Measurements from ENCODE around the gene BEND6.

The BEND6 gene

DNA sequence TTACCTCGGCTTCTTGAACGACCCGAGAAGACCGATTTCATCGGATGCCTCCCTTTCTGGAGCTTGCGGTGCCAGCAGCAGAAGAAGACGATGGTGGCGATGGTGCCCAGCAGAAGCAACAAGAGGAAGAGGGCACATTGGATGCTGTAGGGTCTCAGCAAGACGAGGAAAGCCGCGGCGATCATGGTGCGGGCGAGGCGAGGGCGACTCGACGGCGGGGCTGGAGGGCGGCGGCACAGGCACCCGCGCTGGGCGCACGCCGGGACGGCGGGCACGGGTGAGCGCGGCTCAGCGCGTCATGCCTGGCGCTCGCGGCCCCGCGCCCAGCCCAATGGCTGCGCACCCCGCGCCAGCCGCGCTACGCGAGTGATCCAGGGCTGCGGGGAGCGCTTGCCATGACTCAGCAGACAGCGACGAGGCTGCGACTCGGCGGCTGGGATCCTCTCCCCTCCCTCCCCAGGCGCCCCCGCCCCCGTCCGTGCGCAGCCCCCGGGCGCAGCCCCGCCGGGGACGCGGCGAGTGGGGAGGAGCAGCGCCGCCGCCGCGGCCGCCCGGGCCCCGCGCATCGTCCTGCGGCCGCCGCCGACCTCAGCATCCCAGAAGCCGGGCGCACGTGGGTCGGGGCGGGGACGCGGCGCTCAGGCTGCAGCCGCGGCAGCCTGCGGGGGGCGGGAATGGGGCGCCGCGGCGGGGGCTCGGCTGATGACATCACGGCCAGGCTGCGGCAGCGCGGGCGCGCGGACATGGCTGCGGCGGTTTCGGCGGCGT, at the start of gene BEND6:
BEND6 (plus strand) TSS at position 705 of the 768 bp plus-strand sequence. CDS start 26,704 bp downstream, outside the sequence.
- DNase-seq: no peak

- no peak for DNase-seq
Measured at GRCh38 chr6:56905378-56905777, 49.5 kb upstream of the BEND6 start.

GRCh38 chr6:56906752-56907151, 48.2 kb upstream of the BEND6 start:
- DNase-seq: no peak

GRCh38 chr6:56909115-56909907, 45.6 kb upstream of the BEND6 start:
- no peak for DNase-seq

DNA sequence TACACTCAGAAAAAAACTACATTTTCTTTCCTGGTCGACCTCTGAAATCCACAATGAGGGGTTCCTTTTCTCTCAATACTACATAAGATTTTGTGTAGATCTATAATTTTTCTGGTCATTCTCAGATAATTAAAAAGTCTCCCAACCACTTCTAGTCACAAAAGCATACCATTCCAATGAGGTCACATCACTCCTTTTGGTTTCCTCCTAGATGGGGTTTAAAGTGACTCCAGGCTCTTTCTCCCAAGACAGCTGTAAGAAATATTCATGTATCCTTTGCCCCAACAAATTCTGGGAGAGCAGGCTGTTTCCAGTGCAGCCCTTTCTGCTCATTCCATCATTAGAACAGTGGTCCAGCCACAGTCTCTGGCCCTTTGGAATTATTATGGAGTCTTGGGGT, 43.1 kb upstream of the BEND6 start:
- DNase-seq: no peak

DNA sequence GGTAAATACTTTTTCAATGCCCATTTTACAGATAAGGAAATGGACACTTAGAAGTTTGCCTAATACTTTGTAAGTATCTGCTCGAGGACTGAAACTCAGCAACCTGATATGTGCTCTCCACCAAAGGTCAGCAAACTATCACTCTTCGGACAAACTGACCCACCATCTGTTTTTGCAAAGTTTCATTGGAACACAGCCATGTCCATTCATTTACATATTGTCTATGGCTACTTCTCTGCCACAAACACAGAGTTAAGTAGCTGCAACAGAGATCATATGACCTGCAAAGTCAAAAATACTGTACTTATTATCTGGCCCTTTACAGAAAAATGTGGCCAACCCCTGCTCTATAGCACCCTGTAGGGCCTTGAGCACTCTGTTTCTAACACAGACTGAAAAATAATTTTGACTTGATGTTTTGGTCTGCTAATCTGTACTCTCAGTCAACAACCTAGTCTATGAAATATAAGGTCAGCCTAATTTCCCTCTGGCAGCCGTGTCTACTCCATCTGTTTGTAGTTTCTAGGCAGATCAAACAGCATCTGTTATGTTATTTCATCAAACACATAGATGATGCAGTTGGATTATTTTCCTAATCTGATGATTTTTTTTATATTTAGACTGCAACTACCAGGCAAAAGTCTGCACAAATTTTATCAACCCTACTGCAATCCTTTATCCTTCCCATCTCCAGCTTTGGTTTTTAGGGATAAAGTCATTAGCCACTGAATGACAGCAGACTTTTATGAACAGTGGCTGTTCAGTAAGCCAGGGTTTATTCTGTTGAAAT, 41.4 kb upstream of the BEND6 start:
- no peak for DNase-seq

- no peak for DNase-seq
Measured at GRCh38 chr6:56914798-56915658, 39.9 kb upstream of the BEND6 start.

- DNase-seq: no peak
Measured at GRCh38 chr6:56915832-56916231, 39.1 kb upstream of the BEND6 start.

DNA sequence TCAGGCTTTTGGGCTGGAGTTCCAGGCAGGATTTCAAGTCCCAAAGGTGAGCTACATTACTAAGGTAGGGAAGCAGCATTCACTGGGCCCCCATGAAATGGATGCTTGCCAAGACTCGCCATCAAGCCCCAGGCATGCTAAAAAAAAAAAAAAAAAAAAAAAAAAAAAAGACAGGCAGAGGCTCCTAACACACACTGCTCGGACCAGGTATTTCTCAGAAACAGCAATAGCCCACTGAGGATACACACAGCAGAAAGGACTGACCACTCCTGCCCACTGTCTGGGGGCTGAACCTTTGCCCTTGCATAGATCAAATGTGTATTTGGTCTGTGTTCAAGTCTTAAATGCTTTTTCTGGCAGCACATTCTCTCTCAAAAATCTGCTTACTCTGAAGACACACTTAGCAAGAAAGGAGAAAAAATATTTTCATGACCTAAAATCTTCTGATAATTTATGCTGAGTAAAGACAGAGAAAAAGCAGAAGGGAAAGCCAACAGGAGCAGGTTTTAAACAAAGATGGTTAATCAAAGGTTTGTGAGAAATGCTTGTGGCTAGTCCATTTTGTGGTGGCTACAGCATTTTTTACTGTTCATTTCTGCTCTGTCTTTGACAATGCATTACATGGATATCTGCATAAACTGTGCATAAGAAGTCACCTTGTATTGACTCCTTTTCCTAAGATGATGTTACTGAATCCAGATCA, 37.9 kb upstream of the BEND6 start:
- DNase-seq: no peak

DNA sequence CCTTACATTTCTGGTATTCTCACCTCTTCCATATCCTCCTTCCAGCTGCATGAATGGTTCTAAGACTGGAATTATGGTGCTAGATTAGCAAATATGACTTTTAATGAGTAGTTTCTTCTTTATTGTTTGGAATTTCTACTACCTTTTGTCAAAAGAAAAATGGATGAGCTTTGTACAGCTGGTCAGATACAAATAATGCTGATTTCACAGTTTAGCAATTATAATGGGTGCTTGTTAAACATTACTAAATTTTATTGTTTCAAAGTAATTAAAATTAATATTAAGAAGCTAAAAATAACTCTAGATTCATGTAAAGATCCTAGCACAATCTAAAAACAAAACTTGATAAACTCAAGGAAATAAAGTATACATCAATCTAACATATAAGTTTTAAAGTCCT, 32.3 kb upstream of the BEND6 start:
- no peak for DNase-seq

- DNase-seq: no peak
Measured at GRCh38 chr6:56923565-56923964, 31.3 kb upstream of the BEND6 start.

GRCh38 chr6:56927538-56928453, 27.1 kb upstream of the BEND6 start:
- DNase-seq: no peak

DNA sequence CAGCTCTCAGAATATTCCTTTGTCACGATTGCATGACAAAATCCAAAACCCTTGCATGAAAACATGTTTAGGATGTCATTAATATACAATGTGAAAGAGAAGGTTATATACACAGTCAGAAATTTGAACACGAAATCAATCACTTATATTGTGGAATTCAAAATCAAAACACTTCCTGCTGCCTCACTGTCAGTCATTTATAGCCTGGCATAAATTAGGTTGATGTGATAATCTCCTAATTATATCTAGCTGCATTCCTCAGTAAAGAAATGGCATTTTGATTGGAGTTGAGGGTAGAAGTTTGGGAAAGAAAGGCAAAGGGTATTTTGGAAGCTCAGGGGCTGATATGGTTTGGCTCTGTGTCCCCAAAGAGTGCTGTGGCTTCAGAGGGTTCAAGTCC, 24.1 kb upstream of the BEND6 start:
- no peak for DNase-seq

DNA sequence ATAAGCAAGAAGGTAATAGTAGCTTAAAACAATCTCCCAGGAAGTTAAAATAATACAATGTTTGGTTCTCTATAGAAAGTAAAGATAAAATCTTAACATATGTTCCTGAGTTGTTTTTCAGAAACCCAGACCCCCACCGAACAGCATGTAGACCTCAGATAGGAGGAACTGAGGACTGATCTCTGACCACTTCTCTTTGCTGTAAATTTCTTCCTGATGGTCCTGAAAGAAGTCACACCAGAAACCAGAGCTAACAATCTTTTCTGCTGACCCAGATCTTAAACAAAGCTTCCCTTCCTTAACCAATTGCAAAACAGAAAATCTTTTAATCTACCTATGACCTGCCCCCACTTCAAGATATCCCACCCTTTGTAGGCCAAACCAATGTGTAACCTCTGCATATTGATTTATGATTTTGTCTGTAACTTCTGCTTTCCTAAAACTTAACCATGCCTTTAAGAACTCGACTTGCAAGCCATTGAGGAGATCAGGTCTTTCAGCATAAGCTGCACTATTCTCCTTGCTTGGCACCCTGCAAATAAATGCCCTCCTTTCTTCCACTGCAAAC, 21.9 kb upstream of the BEND6 start:
- no peak for DNase-seq

- DNase-seq: no peak
Measured at GRCh38 chr6:56933650-56934049, 21.3 kb upstream of the BEND6 start.

DNA sequence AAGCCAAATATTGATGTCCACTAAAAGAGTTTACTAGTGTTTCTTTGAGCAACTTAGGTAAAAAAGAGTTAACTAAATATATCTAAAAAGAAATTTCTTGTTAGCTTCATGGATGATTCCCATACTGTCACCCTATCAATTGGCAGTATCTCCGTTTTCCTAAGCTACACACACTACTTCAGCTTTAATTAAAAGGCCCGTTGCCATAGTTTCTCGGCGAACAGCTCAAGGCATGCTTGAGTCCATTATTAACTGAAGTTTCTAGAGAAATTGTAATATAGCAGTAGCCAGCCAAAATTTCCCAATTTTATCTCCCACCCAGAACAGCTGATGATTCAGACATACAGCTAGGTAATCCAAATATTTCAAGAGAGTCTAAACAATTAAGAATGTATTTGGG, 20.0 kb upstream of the BEND6 start:
- DNase-seq: no peak

DNA sequence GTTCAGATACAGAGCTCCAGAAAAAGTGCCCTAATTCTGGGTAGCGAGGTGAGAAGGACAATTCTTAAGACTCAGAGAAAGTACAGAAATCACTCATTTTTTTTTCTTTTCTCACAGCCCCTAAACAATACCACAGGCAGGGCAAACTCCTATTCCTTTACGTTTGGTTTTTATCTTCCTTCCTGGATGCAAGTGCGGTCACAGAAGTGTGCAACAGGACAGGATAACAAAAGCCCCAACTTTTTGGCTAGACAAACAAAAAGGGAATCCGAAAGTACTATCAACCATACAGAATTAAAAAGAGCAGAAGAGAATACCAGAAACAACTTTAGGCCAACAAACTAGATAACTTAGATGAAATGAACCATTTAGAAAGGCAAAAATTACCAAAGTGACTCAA, 18.4 kb upstream of the BEND6 start:
- DNase-seq: no peak

DNA sequence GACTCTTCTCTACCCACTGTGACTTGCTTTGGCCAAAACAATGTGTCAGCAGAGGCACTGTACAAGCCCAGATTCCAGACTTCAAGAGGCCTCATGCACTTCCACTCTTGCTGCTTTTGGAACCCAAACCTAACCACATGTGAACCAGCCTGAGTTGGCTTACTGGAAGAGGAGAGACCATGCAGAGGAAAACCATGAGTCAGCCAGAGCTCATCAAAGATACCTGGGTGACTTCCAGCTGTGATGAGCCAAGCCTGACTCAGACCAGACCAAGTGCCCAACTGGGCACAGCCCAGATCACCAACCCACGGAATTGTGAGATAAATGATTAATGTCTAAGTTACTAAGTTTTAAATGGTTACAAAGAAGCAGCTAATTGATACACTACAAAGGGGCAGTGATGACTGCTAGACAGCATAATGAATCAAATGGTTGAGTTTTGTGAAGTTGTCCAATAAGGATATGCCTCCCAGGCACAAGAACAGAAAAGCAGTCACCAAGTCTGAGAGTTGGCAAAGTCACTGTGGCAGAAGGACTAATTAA, 16.2 kb upstream of the BEND6 start:
- no peak for DNase-seq

- no peak for DNase-seq
Measured at GRCh38 chr6:56940463-56940862, 14.4 kb upstream of the BEND6 start.

DNA sequence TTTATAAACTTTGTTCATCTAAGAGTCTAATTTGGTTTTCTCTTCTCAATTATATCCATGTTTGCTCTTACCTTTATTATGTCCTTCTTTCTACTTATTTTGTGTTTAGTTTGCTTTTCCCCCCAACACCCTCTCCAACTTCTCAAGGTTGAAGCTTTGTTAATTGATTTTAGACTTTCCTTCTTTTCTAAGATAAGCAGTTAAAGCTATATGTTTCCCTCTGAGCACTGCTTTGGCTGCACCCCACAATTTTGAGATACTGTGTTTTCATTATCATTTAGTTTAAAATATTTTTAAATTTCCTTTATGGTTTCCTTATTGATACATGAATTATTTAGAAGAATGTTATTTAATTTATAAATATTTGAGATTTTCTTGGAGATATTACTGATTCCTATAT, 13.9 kb upstream of the BEND6 start:
- no peak for DNase-seq
